CD4-positive, alpha-beta memory T cell (primary cell): ENCODE measurements around the gene GRK2. TPM values are rescaled to one million over a fixed set of nuclear protein-coding genes. Genes with fewer than 3 reads are reported as not detected.

Source experiments
- CTCF ChIA-PET: fragments of 350-600 bp; sonication (Branson Sonifier 250); formaldehyde crosslinking; loops from one replicate; lab custom pipeline; 2021; ENCODE audit warnings: inconsistent platforms; ENCODE audit not compliant: partially characterized antibody; lab: Charles Lee
- POLR2A ChIA-PET: fragments of 350-600 bp; sonication (Branson Sonifier 250); formaldehyde crosslinking; loops from one replicate; lab custom pipeline; 2021; ENCODE audit not compliant: partially characterized antibody; lab: Charles Lee
- DNase-seq, 5 donors: peaks; one replicate each; pipeline versions ENCODE4 v3.0.0 to v3.0.0-alpha.2; 2020 to 2022; ENCODE audit warnings: mixed read lengths in 1 of 5
- H3K27ac ChIP-seq: one replicate; pipeline ENCODE4 v1.7.0; 2013; ENCODE audit warnings: low read depth, low read length
- H3K27me3 ChIP-seq: 2 replicates; pipeline ENCODE4 v1.7.0; 2013; ENCODE audit warnings: mild to moderate bottlenecking, low read length, moderate library complexity; ENCODE audit not compliant: insufficient read depth
- H3K36me3 ChIP-seq: 2 replicates; pipeline ENCODE4 v1.7.0; 2013; ENCODE audit warnings: mild to moderate bottlenecking, low read length, moderate library complexity; ENCODE audit not compliant: insufficient read depth
- H3K4me1 ChIP-seq: 2 replicates; pipeline ENCODE4 v1.7.0; 2013; ENCODE audit warnings: mild to moderate bottlenecking, low read length, moderate library complexity; ENCODE audit not compliant: insufficient read depth
- H3K4me3 ChIP-seq, 2 donors: one replicate each; pipeline ENCODE4 v1.7.0; 2013; ENCODE audit warnings: low read length in 2 of 2, mild to moderate bottlenecking in 1 of 2
- H3K9me3 ChIP-seq, 2 donors: one replicate each; pipeline ENCODE4 v1.7.0; 2013; ENCODE audit warnings: low read length in 2 of 2, control low read depth in 1 of 2; ENCODE audit not compliant: control insufficient read depth in 1 of 2
- H3K27ac Mint-ChIP-seq, 7 donors: one replicate each; pipeline ENCODE4 v1.8.0; 2020 to 2021; ENCODE audit warnings: mixed read lengths in 7 of 7, mild to moderate bottlenecking in 6 of 7, inconsistent platforms in 3 of 7, moderate library complexity in 3 of 7
- H3K27me3 Mint-ChIP-seq, 2 donors: one replicate each; pipeline ENCODE4 v1.8.0; 2020 to 2021; ENCODE audit warnings: mixed read lengths in 2 of 2
- H3K36me3 Mint-ChIP-seq, 2 donors: one replicate each; pipeline ENCODE4 v1.8.0; 2020 to 2021; ENCODE audit warnings: mixed read lengths in 2 of 2, inconsistent platforms in 1 of 2, mild to moderate bottlenecking in 1 of 2
- H3K4me1 Mint-ChIP-seq, 4 donors: one replicate each; pipeline ENCODE4 v1.8.0; 2020 to 2021; ENCODE audit warnings: mixed read lengths in 4 of 4, mild to moderate bottlenecking in 1 of 4
- H3K4me3 Mint-ChIP-seq, 8 donors: one replicate each; pipeline ENCODE4 v1.8.0; 2020 to 2021; ENCODE audit warnings: mixed read lengths in 8 of 8, mild to moderate bottlenecking in 7 of 8, moderate library complexity in 6 of 8, inconsistent platforms in 3 of 8
- H3K9me3 Mint-ChIP-seq, 8 donors: one replicate each; pipeline ENCODE4 v1.8.0; 2020 to 2021; ENCODE audit warnings: mixed read lengths in 8 of 8, mild to moderate bottlenecking in 5 of 8, inconsistent platforms in 3 of 8, moderate library complexity in 1 of 8
- intact Hi-C: fragments of 100-400 bp; cut with micrococcal nuclease; formaldehyde crosslinking; loops from one replicate; pipeline ENCODE4 v1.15.1; 2023
- polyA plus RNA-seq, 2 donors: library from polyadenylated mRNA; unstranded; fragments of 300-500 nt; fragmentation: Illumina TruSeq; gene quantifications; one replicate each; pipeline ENCODE4 v1.2.3, GENCODE V29; 2021
- total RNA-seq, 2 experiments: library from RNA; stranded (reverse); gene quantifications; one replicate each; pipeline ENCODE4 v1.2.3, GENCODE V29; 2021

GRK2 gene
- total and polyA plus RNA-seq, 4 experiments from 2014 or later: 12.8 to 310 (median 181) TPM

- ChIA-PET POLR2A (interaction anchor here (0.6 to 21.8 kb wide), 5 partner anchors 5 to 1558 kb away, joined by 3 to 1163 read pairs (median 63); partner anchors contain the start of genes ANKRD13D, GRK2 and SSH3), CTCF (interaction anchor here (0.7 to 1.5 kb wide), 3 partner anchors 10 to 37 kb away, joined by 3 to 4 read pairs (median 4); no protein-coding TSS in a partner anchor)
- Mint-ChIP-seq H3K4me1 (peaks cover 22 to 85% (median 36%) of the 10 kb centered on the region in 4 donors), H3K27me3 (no peaks in the 10 kb centered on the region), H3K9me3 (no peaks in the 10 kb centered on the region), H3K36me3 (peaks cover 40 to 57% of the 10 kb centered on the region in 2 donors), H3K27ac (peak overlapping the region in 2 of 7 donors; percentile 93 to 97), H3K4me3 (no peak overlapping the region)
- Histone ChIP-seq H3K9me3 (no peaks in the 10 kb centered on the region), H3K36me3 (peaks cover 81% of the 10 kb centered on the region), H3K27me3 (no peaks in the 10 kb centered on the region), H3K27ac (peak overlapping the region; percentile 95), H3K4me1 (peaks cover 89% of the 10 kb centered on the region), H3K4me3 (no peak overlapping the region)
- intact Hi-C loops: no loop called here
- DNase-seq: no peak
Measured at GRCh38 chr11:67280788-67281551, 14.7 kb downstream of the GRK2 start.

GRCh38 chr11:67281552-67282150, 15.4 kb downstream of the GRK2 start:
- ChIA-PET POLR2A (interaction anchor here (3.0 to 21.8 kb wide), 2 partner anchors 9 to 22 kb away, joined by 20 to 1163 read pairs; partner anchors contain the start of genes GRK2 and SSH3), CTCF (interaction anchor here (0.7 to 1.5 kb wide), 2 partner anchors 10 to 36 kb away, joined by 3 to 4 read pairs; no protein-coding TSS in a partner anchor)
- peak overlapping the region in 3 of 7 donors; percentile 22 to 78 (median 63) for H3K27ac Mint-ChIP-seq
- H3K4me1 Mint-ChIP-seq: peaks cover 18 to 85% (median 34%) of the 10 kb centered on the region in 4 donors
- H3K36me3 ChIP-seq: peaks cover 82% of the 10 kb centered on the region
- peaks cover 38 to 54% of the 10 kb centered on the region in 2 donors for H3K36me3 Mint-ChIP-seq
- intact Hi-C loops: no loop called here
- no peaks in the 10 kb centered on the region for H3K27me3 ChIP-seq
- H3K9me3 ChIP-seq: no peaks in the 10 kb centered on the region
- H3K4me3 ChIP-seq: no peak overlapping the region
- H3K4me3 Mint-ChIP-seq: no peak overlapping the region
- no peaks in the 10 kb centered on the region for H3K9me3 Mint-ChIP-seq
- peak overlapping the region; percentile 16 for H3K27ac ChIP-seq
- no peak for DNase-seq
- H3K4me1 ChIP-seq: peaks cover 89% of the 10 kb centered on the region
- H3K27me3 Mint-ChIP-seq: no peaks in the 10 kb centered on the region

- H3K4me3 Mint-ChIP-seq: peak overlapping the region in 2 of 8 donors; percentile 32 to 52
- no peaks in the 10 kb centered on the region for H3K27me3 Mint-ChIP-seq
- peaks cover 22 to 85% (median 36%) of the 10 kb centered on the region in 4 donors for H3K4me1 Mint-ChIP-seq
- Histone ChIP-seq H3K36me3 (peaks cover 82% of the 10 kb centered on the region), H3K4me3 (no peak overlapping the region), H3K4me1 (peaks cover 89% of the 10 kb centered on the region), H3K27me3 (no peaks in the 10 kb centered on the region), H3K9me3 (no peaks in the 10 kb centered on the region), H3K27ac (peak overlapping the region; percentile 16)
- peak in 1 of 5 donors; percentile 25 for DNase-seq
- ChIA-PET POLR2A (interaction anchor here (0.9 to 21.8 kb wide), 6 partner anchors 10 to 41 kb away, joined by 3 to 1163 read pairs (median 6); partner anchors contain the start of genes GRK2 and SSH3), CTCF (interaction anchor here (0.7 to 1.2 kb wide), 3 partner anchors 11 to 35 kb away, joined by 3 to 6 read pairs (median 3); no protein-coding TSS in a partner anchor)
- peaks cover 37 to 56% of the 10 kb centered on the region in 2 donors for H3K36me3 Mint-ChIP-seq
- H3K9me3 Mint-ChIP-seq: no peaks in the 10 kb centered on the region
- intact Hi-C loops: no loop called here
- peak overlapping the region in 6 of 7 donors; percentile 32 to 85 (median 84) for H3K27ac Mint-ChIP-seq
Measured at GRCh38 chr11:67282155-67282875, 16.0 kb downstream of the GRK2 start.

- no peak overlapping the region for H3K4me3 ChIP-seq
Measured at GRCh38 chr11:67282876-67283371, 16.7 kb downstream of the GRK2 start.

GRCh38 chr11:67283481-67283963, 17.2 kb downstream of the GRK2 start:
- Mint-ChIP-seq H3K9me3 (no peaks in the 10 kb centered on the region), H3K27me3 (no peaks in the 10 kb centered on the region), H3K4me3 (no peak overlapping the region), H3K36me3 (peaks cover 34 to 60% of the 10 kb centered on the region in 2 donors), H3K4me1 (peaks cover 23 to 83% (median 39%) of the 10 kb centered on the region in 4 donors), H3K27ac (peak overlapping the region in 6 of 7 donors; percentile 47 to 87 (median 64))
- Histone ChIP-seq H3K9me3 (no peaks in the 10 kb centered on the region), H3K27ac (peak overlapping the region; percentile 16), H3K4me3 (no peak overlapping the region), H3K27me3 (no peaks in the 10 kb centered on the region), H3K4me1 (peaks cover 86% of the 10 kb centered on the region), H3K36me3 (peaks cover 75% of the 10 kb centered on the region)
- CTCF ChIA-PET: interaction anchor here (0.8 to 1.4 kb wide), 4 partner anchors 10 to 21 kb away, joined by 3 to 6 read pairs (median 3); partner anchors contain the start of gene SSH3
- POLR2A ChIA-PET: interaction anchor here (0.8 to 21.8 kb wide), 9 partner anchors 10 to 117 kb away, joined by 3 to 1163 read pairs (median 5); partner anchors contain the start of genes GRK2 and SSH3
- DNase-seq: peak in 1 of 5 donors; percentile 33
- intact Hi-C loops: no loop called here

More at GRCh38 chr11:67282876-67283371, 16.7 kb downstream of the GRK2 start:
- H3K27ac Mint-ChIP-seq: peak overlapping the region in 3 of 7 donors; percentile 56 to 84 (median 63)
- Histone ChIP-seq H3K9me3 (no peaks in the 10 kb centered on the region), H3K27me3 (no peaks in the 10 kb centered on the region), H3K27ac (peak overlapping the region; percentile 16), H3K4me1 (peaks cover 89% of the 10 kb centered on the region), H3K36me3 (peaks cover 79% of the 10 kb centered on the region)
- H3K4me3 Mint-ChIP-seq: no peak overlapping the region
- ChIA-PET POLR2A (interaction anchor here (0.8 to 21.8 kb wide), 9 partner anchors 10 to 118 kb away, joined by 3 to 1163 read pairs (median 5); partner anchors contain the start of genes GRK2 and SSH3), CTCF (interaction anchor here (0.8 to 1.4 kb wide), 4 partner anchors 10 to 20 kb away, joined by 3 to 6 read pairs (median 3); partner anchors contain the start of gene SSH3)
- H3K4me1 Mint-ChIP-seq: peaks cover 22 to 85% (median 39%) of the 10 kb centered on the region in 4 donors
- no peaks in the 10 kb centered on the region for H3K27me3 Mint-ChIP-seq
- intact Hi-C loops: no loop called here
- no peaks in the 10 kb centered on the region for H3K9me3 Mint-ChIP-seq
- peak in 1 of 5 donors; percentile 20 for DNase-seq
- peaks cover 34 to 57% of the 10 kb centered on the region in 2 donors for H3K36me3 Mint-ChIP-seq
